HepG2 (cell line): ENCODE data around the gene DCST2. TPM values are rescaled to one million over a fixed set of nuclear protein-coding genes. Genes with fewer than 3 reads are reported as not detected.

Experiments
- AGO2 ChIP-seq: fragments of 200-400 bp; formaldehyde crosslinking; optimal IDR thresholded peaks from 2 replicates; pipeline ENCODE3; 2017; ENCODE audit warnings: mild to moderate bottlenecking, low read depth, low read length, moderate library complexity
- ARHGAP35 ChIP-seq: sonication (generic); formaldehyde crosslinking; IDR thresholded peaks from 2 replicates; pipeline ENCODE4 v1.9.0; 2022; ENCODE audit warnings: mild to moderate bottlenecking, inconsistent platforms, moderate library complexity, missing genetic modification reagents, borderline replicate concordance
- FOXK1 ChIP-seq: sonication (generic); formaldehyde crosslinking; IDR thresholded peaks from 2 replicates; pipeline ENCODE4 v1.4.0; 2020; ENCODE audit warnings: low read depth, missing genetic modification reagents, borderline replicate concordance
- MEF2D ChIP-seq: sonication (generic); formaldehyde crosslinking; IDR thresholded peaks from 2 replicates; pipeline ENCODE4 v1.5.1; 2020; ENCODE audit warnings: mild to moderate bottlenecking, missing genetic modification reagents
- PHF21A ChIP-seq: sonication (generic); formaldehyde crosslinking; IDR thresholded peaks from 2 replicates; pipeline ENCODE4 v1.5.0; 2020; ENCODE audit warnings: mild to moderate bottlenecking, missing genetic modification reagents
- SRY ChIP-seq: sonication (generic); formaldehyde crosslinking; IDR thresholded peaks from 2 replicates; pipeline ENCODE4 v1.8.0; 2022; ENCODE audit warnings: mild to moderate bottlenecking, missing genetic modification reagents
- ZNF430 ChIP-seq: sonication (generic); formaldehyde crosslinking; IDR thresholded peaks from 2 replicates; pipeline ENCODE4 v1.9.0; 2021; ENCODE audit warnings: mild to moderate bottlenecking, missing genetic modification reagents
- ZNF552 ChIP-seq: sonication (generic); formaldehyde crosslinking; IDR thresholded peaks from 2 replicates; pipeline ENCODE4 v1.9.0; 2022; ENCODE audit warnings: missing genetic modification reagents, mild to moderate bottlenecking, borderline replicate concordance
- ZNF557 ChIP-seq: sonication (generic); formaldehyde crosslinking; IDR thresholded peaks from 2 replicates; pipeline ENCODE4 v1.4.0; 2020; ENCODE audit warnings: missing genetic modification reagents
- ZNF598 ChIP-seq: sonication (generic); formaldehyde crosslinking; IDR thresholded peaks from 2 replicates; pipeline ENCODE4 v1.5.1; 2020; ENCODE audit warnings: mild to moderate bottlenecking, missing genetic modification reagents, borderline replicate concordance
- ZNF788 ChIP-seq: sonication (generic); formaldehyde crosslinking; IDR thresholded peaks from 2 replicates; pipeline ENCODE4 v1.5.0; 2020; ENCODE audit warnings: mild to moderate bottlenecking, missing genetic modification reagents, borderline replicate concordance
- polyA plus RNA-seq, 8 experiments: library from polyadenylated mRNA; depleted of rRNA in 3 of 8; stranded (reverse) in 7 of 8; unstranded in 1 of 8; fragments of >200 nt; fragmentation: Illumina TruSeq in 4 of 8; extraction: Trizol in 4 of 8; gene quantifications; 2 replicates each; pipeline versions ENCODE4 v1.2.1 to v1.2.3, GENCODE V29; 2011 to 2016; ENCODE audit warnings: low read depth in 4 of 8, missing spikeins in 1 of 8, mixed read lengths in 1 of 8; ENCODE audit not compliant: insufficient read depth in 1 of 8
- total RNA-seq, 5 experiments: library from RNA; depleted of rRNA; stranded (reverse); fragments of >200 nt; fragmentation: Illumina TruSeq; extraction: Trizol; gene quantifications; 2 replicates each; pipeline ENCODE4 v1.2.3, GENCODE V29; 2016; ENCODE audit warnings: low read depth in 1 of 5
- TF ChIP-seq, protein P1 (sequence below): sonication (generic); formaldehyde crosslinking; IDR thresholded peaks from 2 replicates; pipeline ENCODE4 v1.9.0; 2021; ENCODE audit warnings: missing genetic modification reagents, mild to moderate bottlenecking, borderline replicate concordance
- TF ChIP-seq, protein P2 (sequence below): IDR thresholded peaks from 2 replicates; pipeline ENCODE4 v1.6.1; 2016
- TF ChIP-seq, protein P3 (sequence below): sonication (generic); formaldehyde crosslinking; IDR thresholded peaks from 2 replicates; pipeline ENCODE4 v1.5.1; 2020; ENCODE audit warnings: missing genetic modification reagents, mild to moderate bottlenecking, borderline replicate concordance
- TF ChIP-seq, protein P4 (sequence below): sonication (generic); formaldehyde crosslinking; IDR thresholded peaks from 2 replicates; pipeline ENCODE4 v1.4.0; 2020; ENCODE audit warnings: missing genetic modification reagents
- TF ChIP-seq, protein P5 (sequence below): fragments of 450-650 bp; IDR thresholded peaks from 2 replicates; pipeline ENCODE4 v1.6.1; 2017; ENCODE audit warnings: mild to moderate bottlenecking
- TF ChIP-seq, protein P6 (sequence below): sonication (generic); formaldehyde crosslinking; IDR thresholded peaks from 2 replicates; pipeline ENCODE4 v1.4.0; 2020; ENCODE audit warnings: mild to moderate bottlenecking, missing genetic modification reagents

The DCST2 gene
- total and polyA plus RNA-seq, 2 of the 13 experiments (the other 11 are each of a cell fraction or from before 2014, with no cell fraction given) = 0.74 TPM; not detected in 1

DNA sequence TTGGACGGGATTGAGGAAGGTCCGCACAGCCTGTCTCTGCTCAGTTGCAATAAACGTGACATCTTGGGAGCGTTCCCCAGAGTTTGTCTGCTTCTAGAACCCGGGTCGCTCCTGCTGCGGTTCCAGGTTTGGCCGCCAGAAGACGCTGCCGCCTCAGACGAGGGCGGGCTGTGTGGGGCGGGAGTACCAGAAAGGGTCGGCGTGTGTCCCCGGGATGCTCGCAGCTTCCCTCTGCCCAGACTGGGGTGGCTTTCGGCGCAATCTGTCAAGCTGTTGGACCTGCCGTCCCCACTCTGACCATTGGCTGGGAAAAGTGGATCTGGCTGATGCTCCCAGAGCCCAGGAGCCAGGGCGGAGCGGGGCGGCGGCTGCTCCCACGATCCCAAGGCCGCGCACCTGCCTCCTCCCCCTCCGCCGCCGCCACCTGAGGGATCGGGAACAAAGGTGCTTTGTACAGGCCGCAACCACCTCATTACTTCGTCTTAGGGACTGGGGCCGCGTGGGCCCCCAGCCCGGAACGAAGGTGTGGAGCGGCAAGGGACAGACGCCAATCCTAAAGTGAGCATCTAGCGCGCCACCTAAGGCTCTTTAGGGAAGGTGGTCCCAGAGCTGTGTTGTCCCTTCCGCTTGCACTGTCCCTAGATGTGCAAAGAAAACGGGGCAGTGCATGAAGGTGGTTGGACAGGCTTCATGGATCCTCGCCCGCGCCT, 29.3 kb upstream of the DCST2 start (continued):
- no peak for TF ChIP-seq ZNF552 (CRISPR knock-in tag)
- 0 out of 2 replicates have a peak, but pooled peaks have one; percentile 13 for TF ChIP-seq PHF21A
- TF ChIP-seq FOXK1 (CRISPR knock-in tag) = peak; percentile 9; the same call in 1 of the 2 replicates
- TF ChIP-seq, protein P1, sequence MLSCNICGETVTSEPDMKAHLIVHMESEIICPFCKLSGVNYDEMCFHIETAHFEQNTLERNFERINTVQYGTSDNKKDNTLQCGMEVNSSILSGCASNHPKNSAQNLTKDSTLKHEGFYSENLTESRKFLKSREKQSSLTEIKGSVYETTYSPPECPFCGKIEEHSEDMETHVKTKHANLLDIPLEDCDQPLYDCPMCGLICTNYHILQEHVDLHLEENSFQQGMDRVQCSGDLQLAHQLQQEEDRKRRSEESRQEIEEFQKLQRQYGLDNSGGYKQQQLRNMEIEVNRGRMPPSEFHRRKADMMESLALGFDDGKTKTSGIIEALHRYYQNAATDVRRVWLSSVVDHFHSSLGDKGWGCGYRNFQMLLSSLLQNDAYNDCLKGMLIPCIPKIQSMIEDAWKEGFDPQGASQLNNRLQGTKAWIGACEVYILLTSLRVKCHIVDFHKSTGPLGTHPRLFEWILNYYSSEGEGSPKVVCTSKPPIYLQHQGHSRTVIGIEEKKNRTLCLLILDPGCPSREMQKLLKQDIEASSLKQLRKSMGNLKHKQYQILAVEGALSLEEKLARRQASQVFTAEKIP (CRISPR knock-in tag) = no peak
- 0 out of 2 replicates have a peak, but pooled peaks have one; percentile 1 for TF ChIP-seq ZNF788 (CRISPR knock-in tag)
- no peak for TF ChIP-seq ZNF598
- TF ChIP-seq, protein P2, sequence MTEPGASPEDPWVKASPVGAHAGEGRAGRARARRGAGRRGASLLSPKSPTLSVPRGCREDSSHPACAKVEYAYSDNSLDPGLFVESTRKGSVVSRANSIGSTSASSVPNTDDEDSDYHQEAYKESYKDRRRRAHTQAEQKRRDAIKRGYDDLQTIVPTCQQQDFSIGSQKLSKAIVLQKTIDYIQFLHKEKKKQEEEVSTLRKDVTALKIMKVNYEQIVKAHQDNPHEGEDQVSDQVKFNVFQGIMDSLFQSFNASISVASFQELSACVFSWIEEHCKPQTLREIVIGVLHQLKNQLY (CRISPR knock-in tag) = no peak
- no peak for TF ChIP-seq ARHGAP35 (CRISPR knock-in tag)
- TF ChIP-seq SRY = 0 out of 2 replicates have a peak, but pooled peaks have one; percentile 30
- TF ChIP-seq, protein P3, sequence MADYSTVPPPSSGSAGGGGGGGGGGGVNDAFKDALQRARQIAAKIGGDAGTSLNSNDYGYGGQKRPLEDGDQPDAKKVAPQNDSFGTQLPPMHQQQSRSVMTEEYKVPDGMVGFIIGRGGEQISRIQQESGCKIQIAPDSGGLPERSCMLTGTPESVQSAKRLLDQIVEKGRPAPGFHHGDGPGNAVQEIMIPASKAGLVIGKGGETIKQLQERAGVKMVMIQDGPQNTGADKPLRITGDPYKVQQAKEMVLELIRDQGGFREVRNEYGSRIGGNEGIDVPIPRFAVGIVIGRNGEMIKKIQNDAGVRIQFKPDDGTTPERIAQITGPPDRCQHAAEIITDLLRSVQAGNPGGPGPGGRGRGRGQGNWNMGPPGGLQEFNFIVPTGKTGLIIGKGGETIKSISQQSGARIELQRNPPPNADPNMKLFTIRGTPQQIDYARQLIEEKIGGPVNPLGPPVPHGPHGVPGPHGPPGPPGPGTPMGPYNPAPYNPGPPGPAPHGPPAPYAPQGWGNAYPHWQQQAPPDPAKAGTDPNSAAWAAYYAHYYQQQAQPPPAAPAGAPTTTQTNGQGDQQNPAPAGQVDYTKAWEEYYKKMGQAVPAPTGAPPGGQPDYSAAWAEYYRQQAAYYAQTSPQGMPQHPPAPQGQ (CRISPR knock-in tag) = no peak
- no peak for TF ChIP-seq MEF2D (CRISPR knock-in tag)
- TF ChIP-seq ZNF557 = no peak
- TF ChIP-seq, protein P4, sequence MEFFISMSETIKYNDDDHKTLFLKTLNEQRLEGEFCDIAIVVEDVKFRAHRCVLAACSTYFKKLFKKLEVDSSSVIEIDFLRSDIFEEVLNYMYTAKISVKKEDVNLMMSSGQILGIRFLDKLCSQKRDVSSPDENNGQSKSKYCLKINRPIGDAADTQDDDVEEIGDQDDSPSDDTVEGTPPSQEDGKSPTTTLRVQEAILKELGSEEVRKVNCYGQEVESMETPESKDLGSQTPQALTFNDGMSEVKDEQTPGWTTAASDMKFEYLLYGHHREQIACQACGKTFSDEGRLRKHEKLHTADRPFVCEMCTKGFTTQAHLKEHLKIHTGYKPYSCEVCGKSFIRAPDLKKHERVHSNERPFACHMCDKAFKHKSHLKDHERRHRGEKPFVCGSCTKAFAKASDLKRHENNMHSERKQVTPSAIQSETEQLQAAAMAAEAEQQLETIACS (CRISPR knock-in tag) = 0 out of 2 replicates have a peak, but pooled peaks have one; percentile 47
- no peak for TF ChIP-seq AGO2
- TF ChIP-seq, protein P5, sequence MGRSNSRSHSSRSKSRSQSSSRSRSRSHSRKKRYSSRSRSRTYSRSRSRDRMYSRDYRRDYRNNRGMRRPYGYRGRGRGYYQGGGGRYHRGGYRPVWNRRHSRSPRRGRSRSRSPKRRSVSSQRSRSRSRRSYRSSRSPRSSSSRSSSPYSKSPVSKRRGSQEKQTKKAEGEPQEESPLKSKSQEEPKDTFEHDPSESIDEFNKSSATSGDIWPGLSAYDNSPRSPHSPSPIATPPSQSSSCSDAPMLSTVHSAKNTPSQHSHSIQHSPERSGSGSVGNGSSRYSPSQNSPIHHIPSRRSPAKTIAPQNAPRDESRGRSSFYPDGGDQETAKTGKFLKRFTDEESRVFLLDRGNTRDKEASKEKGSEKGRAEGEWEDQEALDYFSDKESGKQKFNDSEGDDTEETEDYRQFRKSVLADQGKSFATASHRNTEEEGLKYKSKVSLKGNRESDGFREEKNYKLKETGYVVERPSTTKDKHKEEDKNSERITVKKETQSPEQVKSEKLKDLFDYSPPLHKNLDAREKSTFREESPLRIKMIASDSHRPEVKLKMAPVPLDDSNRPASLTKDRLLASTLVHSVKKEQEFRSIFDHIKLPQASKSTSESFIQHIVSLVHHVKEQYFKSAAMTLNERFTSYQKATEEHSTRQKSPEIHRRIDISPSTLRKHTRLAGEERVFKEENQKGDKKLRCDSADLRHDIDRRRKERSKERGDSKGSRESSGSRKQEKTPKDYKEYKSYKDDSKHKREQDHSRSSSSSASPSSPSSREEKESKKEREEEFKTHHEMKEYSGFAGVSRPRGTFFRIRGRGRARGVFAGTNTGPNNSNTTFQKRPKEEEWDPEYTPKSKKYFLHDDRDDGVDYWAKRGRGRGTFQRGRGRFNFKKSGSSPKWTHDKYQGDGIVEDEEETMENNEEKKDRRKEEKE = no peak
- TF ChIP-seq, protein P6, sequence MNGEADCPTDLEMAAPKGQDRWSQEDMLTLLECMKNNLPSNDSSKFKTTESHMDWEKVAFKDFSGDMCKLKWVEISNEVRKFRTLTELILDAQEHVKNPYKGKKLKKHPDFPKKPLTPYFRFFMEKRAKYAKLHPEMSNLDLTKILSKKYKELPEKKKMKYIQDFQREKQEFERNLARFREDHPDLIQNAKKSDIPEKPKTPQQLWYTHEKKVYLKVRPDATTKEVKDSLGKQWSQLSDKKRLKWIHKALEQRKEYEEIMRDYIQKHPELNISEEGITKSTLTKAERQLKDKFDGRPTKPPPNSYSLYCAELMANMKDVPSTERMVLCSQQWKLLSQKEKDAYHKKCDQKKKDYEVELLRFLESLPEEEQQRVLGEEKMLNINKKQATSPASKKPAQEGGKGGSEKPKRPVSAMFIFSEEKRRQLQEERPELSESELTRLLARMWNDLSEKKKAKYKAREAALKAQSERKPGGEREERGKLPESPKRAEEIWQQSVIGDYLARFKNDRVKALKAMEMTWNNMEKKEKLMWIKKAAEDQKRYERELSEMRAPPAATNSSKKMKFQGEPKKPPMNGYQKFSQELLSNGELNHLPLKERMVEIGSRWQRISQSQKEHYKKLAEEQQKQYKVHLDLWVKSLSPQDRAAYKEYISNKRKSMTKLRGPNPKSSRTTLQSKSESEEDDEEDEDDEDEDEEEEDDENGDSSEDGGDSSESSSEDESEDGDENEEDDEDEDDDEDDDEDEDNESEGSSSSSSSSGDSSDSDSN (CRISPR knock-in tag) = no peak
- TF ChIP-seq ZNF430 (CRISPR knock-in tag) = no peak
